ENCODE measurements around the gene CREM. TPM values are rescaled to one million over a fixed set of nuclear protein-coding genes. Genes with fewer than 3 reads are reported as not detected.

CREM gene
- total RNA-seq, 2 donors from 2014 or later = 10.9 to 24.8 TPM

- no peaks in the 10 kb centered on the region for H3K27me3 ChIP-seq
- no peak overlapping the region for H3K4me3 ChIP-seq
- no peaks in the 10 kb centered on the region for H3K9me3 ChIP-seq
- TF ChIP-seq CTCF (IDR thresholded peaks at IDR 0.05) = no peak
- no peak overlapping the region for H3K9ac ChIP-seq (ENCODE audit: low read depth in 2 of 2, low read length in 2 of 2)
- H3K27ac ChIP-seq = no peak overlapping the region
- no peaks in the 10 kb centered on the region for H3K4me1 ChIP-seq
- intact Hi-C loops (cut with DNase I) = no loop called here
- no peak for DNase-seq
- no peaks in the 10 kb centered on the region for H3K36me3 ChIP-seq
Observed at GRCh38 chr10:35208536-35208935, 81.9 kb downstream of the CREM start.

- intact Hi-C loops (cut with DNase I) = no loop called here
- H3K27ac ChIP-seq = no peak overlapping the region
- H3K27me3 ChIP-seq = no peaks in the 10 kb centered on the region
- no peak for DNase-seq
- no peaks in the 10 kb centered on the region for H3K4me1 ChIP-seq
- no peaks in the 10 kb centered on the region for H3K9me3 ChIP-seq
- H3K9ac ChIP-seq (ENCODE audit: low read depth in 2 of 2, low read length in 2 of 2) = no peak overlapping the region
- no peaks in the 10 kb centered on the region for H3K36me3 ChIP-seq
- no peak overlapping the region for H3K4me3 ChIP-seq
- TF ChIP-seq CTCF (IDR thresholded peaks at IDR 0.05) = no peak
Observed at GRCh38 chr10:35208949-35209613, 82.4 kb downstream of the CREM start.

GRCh38 chr10:35210961-35211360, 84.3 kb downstream of the CREM start:
- peak overlapping the region in 1 of 2 donors; percentile 16 for H3K9ac ChIP-seq (ENCODE audit: low read depth in 2 of 2, low read length in 2 of 2)
- intact Hi-C loops (cut with DNase I) = no loop called here
- DNase-seq = no peak
- H3K27me3 ChIP-seq = no peaks in the 10 kb centered on the region
- no peaks in the 10 kb centered on the region for H3K4me1 ChIP-seq
- H3K4me3 ChIP-seq = no peak overlapping the region
- no peak overlapping the region for H3K27ac ChIP-seq
- H3K9me3 ChIP-seq = no peaks in the 10 kb centered on the region
- TF ChIP-seq CTCF (IDR thresholded peaks at IDR 0.05) = no peak
- no peaks in the 10 kb centered on the region for H3K36me3 ChIP-seq

DNA sequence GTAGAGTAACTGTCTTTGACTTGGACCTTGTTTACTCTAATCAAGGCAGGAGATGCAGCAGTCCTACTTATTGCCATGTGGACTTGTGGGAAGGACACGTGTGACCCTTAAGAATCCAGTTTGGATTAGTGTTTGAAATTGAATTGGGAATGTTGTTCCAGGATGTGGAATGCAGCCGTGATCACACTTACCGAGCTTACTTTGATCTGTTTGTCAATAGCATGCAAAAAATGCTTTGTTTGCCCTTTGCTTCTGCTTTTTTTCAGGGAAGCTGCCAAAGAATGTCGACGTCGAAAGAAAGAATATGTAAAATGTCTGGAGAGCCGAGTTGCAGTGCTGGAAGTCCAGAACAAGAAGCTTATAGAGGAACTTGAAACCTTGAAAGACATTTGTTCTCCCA, 84.7 kb downstream of the CREM start:
- Histone ChIP-seq H3K36me3 (no peaks in the 10 kb centered on the region), H3K27me3 (no peaks in the 10 kb centered on the region), H3K9me3 (no peaks in the 10 kb centered on the region), H3K4me3 (no peak overlapping the region), H3K27ac (no peak overlapping the region), H3K4me1 (no peaks in the 10 kb centered on the region), H3K9ac (ENCODE audit: low read depth in 2 of 2, low read length in 2 of 2) (peak overlapping the region in 1 of 2 donors; percentile 16)
- intact Hi-C loops (cut with DNase I) = no loop called here
- no peak for DNase-seq
- TF ChIP-seq CTCF (IDR thresholded peaks at IDR 0.05) = no peak

DNA sequence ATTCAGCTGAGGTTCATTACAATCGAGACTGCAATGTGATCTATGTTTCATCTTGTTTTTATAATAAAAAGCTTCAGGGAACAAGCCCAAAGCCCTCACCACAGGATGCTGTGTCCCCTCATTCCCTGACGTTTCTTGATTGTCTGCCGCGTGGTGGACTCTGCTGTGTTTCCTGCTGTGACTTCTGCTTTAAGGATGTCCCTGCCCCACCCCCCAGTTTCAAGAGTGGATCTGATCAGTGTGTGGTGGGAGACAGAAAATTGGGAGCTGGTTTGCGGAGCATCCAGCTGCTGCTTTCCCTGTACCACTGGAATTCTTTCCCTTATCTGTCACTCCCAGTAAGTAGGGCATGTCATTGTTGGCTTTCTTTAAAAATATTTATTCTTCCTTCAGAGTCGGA, 86.2 kb downstream of the CREM start:
- intact Hi-C loops (cut with DNase I) = no loop called here
- Histone ChIP-seq H3K4me1 (no peaks in the 10 kb centered on the region), H3K27ac (no peak overlapping the region), H3K9ac (ENCODE audit: low read depth in 2 of 2, low read length in 2 of 2) (no peak overlapping the region), H3K36me3 (no peaks in the 10 kb centered on the region), H3K9me3 (no peaks in the 10 kb centered on the region), H3K27me3 (no peaks in the 10 kb centered on the region), H3K4me3 (no peak overlapping the region)
- no peak for DNase-seq
- no peak for TF ChIP-seq CTCF (IDR thresholded peaks at IDR 0.05)

Measured in colonic mucosa (tissue), 4 donors.